ENCODE data around the gene LRMDA.

DNA sequence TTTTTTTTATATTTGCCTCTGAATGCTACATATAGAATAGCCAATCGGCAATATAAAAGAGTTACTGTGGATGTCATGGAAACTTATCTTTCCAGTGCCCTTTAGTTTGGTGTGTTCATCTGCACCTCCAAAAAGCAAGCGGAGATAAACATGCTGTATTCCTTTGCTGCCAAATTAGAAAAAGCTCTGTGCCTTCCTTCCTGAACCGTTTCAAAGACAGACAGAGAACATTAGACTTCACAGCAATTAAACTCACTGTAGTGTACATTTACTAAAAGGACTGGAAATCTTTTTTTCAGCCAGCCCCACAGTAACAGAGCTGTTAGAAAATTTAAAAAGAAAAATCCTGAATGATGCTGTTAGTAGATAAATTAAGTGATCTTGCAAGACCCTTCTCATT, 707.5 kb downstream of the LRMDA start:
- TF ChIP-seq GABPA (IDR thresholded peaks at IDR 0.05; ENCODE audit: borderline replicate concordance, insufficient read depth, low read length) (no peak), CEBPB (IDR thresholded peaks at IDR 0.05; ENCODE audit: low read depth, low read length) (no peak), POLR2A (IDR thresholded peaks at IDR 0.05; ENCODE audit: control extremely low read depth in 1 of 2, low read depth in 2 of 2, low read length in 2 of 2) (no peak), JUN (IDR thresholded peaks at IDR 0.05; ENCODE audit: low read depth, low read length) (no peak), POLR2AphosphoS5 (IDR thresholded peaks at IDR 0.05; ENCODE audit: low read depth, low read length) (no peak), KDM1A (IDR thresholded peaks at IDR 0.05; ENCODE audit: borderline replicate concordance, low read length) (no peak), RNF2 (IDR thresholded peaks at IDR 0.05; ENCODE audit: borderline replicate concordance, low read depth, low read length, missing control alignments, poor library complexity, severe bottlenecking) (no peak)
- TF ChIP-seq, protein P1, sequence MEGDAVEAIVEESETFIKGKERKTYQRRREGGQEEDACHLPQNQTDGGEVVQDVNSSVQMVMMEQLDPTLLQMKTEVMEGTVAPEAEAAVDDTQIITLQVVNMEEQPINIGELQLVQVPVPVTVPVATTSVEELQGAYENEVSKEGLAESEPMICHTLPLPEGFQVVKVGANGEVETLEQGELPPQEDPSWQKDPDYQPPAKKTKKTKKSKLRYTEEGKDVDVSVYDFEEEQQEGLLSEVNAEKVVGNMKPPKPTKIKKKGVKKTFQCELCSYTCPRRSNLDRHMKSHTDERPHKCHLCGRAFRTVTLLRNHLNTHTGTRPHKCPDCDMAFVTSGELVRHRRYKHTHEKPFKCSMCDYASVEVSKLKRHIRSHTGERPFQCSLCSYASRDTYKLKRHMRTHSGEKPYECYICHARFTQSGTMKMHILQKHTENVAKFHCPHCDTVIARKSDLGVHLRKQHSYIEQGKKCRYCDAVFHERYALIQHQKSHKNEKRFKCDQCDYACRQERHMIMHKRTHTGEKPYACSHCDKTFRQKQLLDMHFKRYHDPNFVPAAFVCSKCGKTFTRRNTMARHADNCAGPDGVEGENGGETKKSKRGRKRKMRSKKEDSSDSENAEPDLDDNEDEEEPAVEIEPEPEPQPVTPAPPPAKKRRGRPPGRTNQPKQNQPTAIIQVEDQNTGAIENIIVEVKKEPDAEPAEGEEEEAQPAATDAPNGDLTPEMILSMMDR (IDR thresholded peaks at IDR 0.05; ENCODE audit: control extremely low read depth in 1 of 3, insufficient read depth in 1 of 3, low read depth in 1 of 3, low read length in 3 of 3), result no peak
- TF ChIP-seq, protein P2, sequence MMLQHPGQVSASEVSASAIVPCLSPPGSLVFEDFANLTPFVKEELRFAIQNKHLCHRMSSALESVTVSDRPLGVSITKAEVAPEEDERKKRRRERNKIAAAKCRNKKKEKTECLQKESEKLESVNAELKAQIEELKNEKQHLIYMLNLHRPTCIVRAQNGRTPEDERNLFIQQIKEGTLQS (IDR thresholded peaks at IDR 0.05; ENCODE audit: insufficient read depth, low read depth, low read length), result no peak
